IgD-negative memory B cell (primary cell): ENCODE data around the gene FAM3D. TPM values are rescaled to one million over a fixed set of nuclear protein-coding genes. Genes with fewer than 3 reads are reported as not detected.
A peak's percentile ranks its signal among the peaks of the same experiment; 100 is the strongest.
"Not testable (repeated sequence)": the region's sequence is repeated elsewhere in the genome, so short reads cannot be mapped to it uniquely, and the experiment has no call there.

Experiments used
- H3K27ac Mint-ChIP-seq, 3 donors: one replicate each; pipeline ENCODE4 v1.8.0; 2020 to 2022; ENCODE audit warnings: mild to moderate bottlenecking in 3 of 3, mixed read lengths in 3 of 3, moderate library complexity in 1 of 3
- H3K27me3 Mint-ChIP-seq: one replicate; pipeline ENCODE4 v1.8.0; 2021; ENCODE audit warnings: mixed read lengths
- H3K36me3 Mint-ChIP-seq: one replicate; pipeline ENCODE4 v1.8.0; 2020; ENCODE audit warnings: mild to moderate bottlenecking, mixed read lengths
- H3K4me1 Mint-ChIP-seq, 3 donors: one replicate each; pipeline ENCODE4 v1.8.0; 2020 to 2022; ENCODE audit warnings: mixed read lengths in 3 of 3, mild to moderate bottlenecking in 1 of 3
- H3K4me3 Mint-ChIP-seq, 4 donors: one replicate each; pipeline ENCODE4 v1.8.0; 2020 to 2022; ENCODE audit warnings: mild to moderate bottlenecking in 4 of 4, mixed read lengths in 4 of 4, moderate library complexity in 3 of 4
- H3K9me3 Mint-ChIP-seq, 3 donors: one replicate each; pipeline ENCODE4 v1.8.0; 2020 to 2021; ENCODE audit warnings: mixed read lengths in 3 of 3, mild to moderate bottlenecking in 1 of 3
- polyA plus RNA-seq: library from polyadenylated mRNA; unstranded; fragments of 300-500 nt; fragmentation: Illumina TruSeq; gene quantifications from one replicate; pipeline ENCODE4 v1.2.3, GENCODE V29; 2021

The FAM3D gene
- not detected for polyA plus RNA-seq

DNA sequence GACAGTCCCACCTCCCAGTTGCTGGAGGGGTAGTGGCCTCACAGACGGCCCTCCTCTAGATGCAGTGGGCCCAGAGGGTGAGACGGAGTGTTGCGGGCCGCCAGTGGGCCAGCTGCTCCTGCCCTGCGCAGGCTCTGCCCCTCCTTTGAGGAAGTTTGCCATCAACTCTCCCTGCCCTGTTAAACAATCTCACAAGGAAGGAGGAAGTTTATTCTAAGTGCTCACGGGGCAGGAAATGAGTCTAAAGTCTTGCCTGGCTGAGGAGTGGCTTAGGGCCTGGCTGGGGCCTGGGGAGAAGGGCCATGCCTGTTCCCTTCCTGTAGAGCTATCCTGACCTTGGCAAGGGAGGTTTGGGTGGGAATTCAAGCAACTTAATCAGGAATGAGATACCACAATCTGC lies at the start of gene FAM3D:
Gene FAM3D (minus strand): TSS at position 92 of the 400 bp plus-strand sequence. CDS start 11,211 bp downstream, outside the sequence.
- Mint-ChIP-seq H3K9me3 (no peaks in the 10 kb centered on the region), H3K36me3 (peaks cover 1% of the 10 kb centered on the region), H3K4me1 (no peaks in the 10 kb centered on the region), H3K27ac (no peak within 1 kb of the TSS), H3K4me3 (no peak within 1 kb of the TSS), H3K27me3 (peaks cover 5% of the 10 kb centered on the region)

- H3K27ac Mint-ChIP-seq: no peak overlapping the region
- H3K9me3 Mint-ChIP-seq: peaks cover 0 to 2% (median 0%) of the 10 kb centered on the region in 3 donors
- no peak overlapping the region for H3K4me3 Mint-ChIP-seq
- H3K4me1 Mint-ChIP-seq: peaks cover 0 to 2% (median 0%) of the 10 kb centered on the region in 3 donors
- no peaks in the 10 kb centered on the region for H3K27me3 Mint-ChIP-seq
- H3K36me3 Mint-ChIP-seq: no peaks in the 10 kb centered on the region
These were observed 47.3 kb upstream of the FAM3D start for GRCh38 chr3:58713715-58714401.

DNA sequence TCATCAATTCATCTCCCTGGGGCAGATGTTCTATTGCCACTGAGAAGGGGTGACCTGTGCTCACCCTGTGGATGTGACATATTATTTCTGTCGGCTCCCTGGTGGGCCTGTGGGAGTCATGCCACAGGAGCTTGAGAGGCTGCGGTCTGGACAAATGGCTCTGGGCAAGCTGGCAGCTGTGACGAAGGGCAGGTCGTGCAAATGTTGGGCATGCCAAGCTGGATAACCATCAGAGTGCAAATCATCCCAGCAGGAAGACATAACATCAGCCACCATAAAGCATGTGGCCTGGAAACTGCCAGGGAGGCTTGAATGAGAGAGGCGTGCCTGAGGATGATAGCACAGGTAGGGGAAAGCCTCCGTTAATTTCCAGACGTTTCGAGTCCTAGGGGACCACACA lies 45.3 kb upstream of the FAM3D start:
- no peak overlapping the region for H3K4me3 Mint-ChIP-seq
- no peaks in the 10 kb centered on the region for H3K36me3 Mint-ChIP-seq
- no peak overlapping the region for H3K27ac Mint-ChIP-seq
- H3K4me1 Mint-ChIP-seq: peaks cover 0 to 2% (median 0%) of the 10 kb centered on the region in 3 donors
- peaks cover 0 to 2% (median 0%) of the 10 kb centered on the region in 3 donors for H3K9me3 Mint-ChIP-seq
- H3K27me3 Mint-ChIP-seq: peaks cover 3% of the 10 kb centered on the region

- not testable (repeated sequence) for H3K4me1 Mint-ChIP-seq, H3K27me3 Mint-ChIP-seq, H3K36me3 Mint-ChIP-seq, H3K9me3 Mint-ChIP-seq, H3K27ac Mint-ChIP-seq, H3K4me3 Mint-ChIP-seq
These were observed 42.4 kb upstream of the FAM3D start for GRCh38 chr3:58708983-58709382.

GRCh38 chr3:58708116-58708791 lies 41.7 kb upstream of the FAM3D start:
- no peak overlapping the region for H3K4me3 Mint-ChIP-seq
- peaks cover 0 to 2% (median 0%) of the 10 kb centered on the region in 3 donors for H3K9me3 Mint-ChIP-seq

GRCh38 chr3:58707390-58707930 lies 40.9 kb upstream of the FAM3D start:
- H3K36me3 Mint-ChIP-seq: no peaks in the 10 kb centered on the region
- peaks cover 3% of the 10 kb centered on the region for H3K27me3 Mint-ChIP-seq
- no peak overlapping the region for H3K4me3 Mint-ChIP-seq
- H3K4me1 Mint-ChIP-seq: no peaks in the 10 kb centered on the region
- no peak overlapping the region for H3K27ac Mint-ChIP-seq
- H3K9me3 Mint-ChIP-seq: peaks cover 0 to 2% (median 0%) of the 10 kb centered on the region in 3 donors

More at GRCh38 chr3:58708116-58708791, 41.7 kb upstream of the FAM3D start:
- Mint-ChIP-seq H3K4me1 (no peaks in the 10 kb centered on the region), H3K36me3 (no peaks in the 10 kb centered on the region), H3K27me3 (peaks cover 3% of the 10 kb centered on the region), H3K27ac (no peak overlapping the region)

- Mint-ChIP-seq H3K36me3 (no peaks in the 10 kb centered on the region), H3K27ac (peak overlapping the region in 1 of 3 donors; percentile 17), H3K4me1 (no peaks in the 10 kb centered on the region), H3K9me3 (no peaks in the 10 kb centered on the region), H3K4me3 (no peak overlapping the region), H3K27me3 (peaks cover 3% of the 10 kb centered on the region)
These were observed 40.0 kb upstream of the FAM3D start for GRCh38 chr3:58706395-58707167.

DNA sequence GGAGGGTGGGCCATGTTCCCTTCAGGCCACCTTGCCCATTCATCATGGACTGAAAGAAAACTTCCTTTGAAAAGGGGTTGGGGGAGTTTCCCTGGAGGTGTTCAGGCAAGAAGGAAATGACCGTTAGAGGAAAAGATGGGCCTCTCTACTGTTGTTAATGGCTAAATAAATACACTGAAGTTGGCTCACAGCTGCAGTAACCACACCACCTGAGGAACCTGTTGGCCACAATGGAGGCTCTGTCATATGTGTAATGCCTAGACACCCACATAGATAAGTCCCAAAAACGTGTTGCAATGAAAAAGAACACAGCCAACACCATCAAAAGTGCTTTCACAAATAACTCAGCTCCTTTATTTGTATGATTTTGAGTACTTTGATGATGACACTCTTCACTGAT lies 38.2 kb upstream of the FAM3D start:
- H3K36me3 Mint-ChIP-seq: no peaks in the 10 kb centered on the region
- peaks cover 3% of the 10 kb centered on the region for H3K27me3 Mint-ChIP-seq
- H3K9me3 Mint-ChIP-seq: no peaks in the 10 kb centered on the region
- no peak overlapping the region for H3K27ac Mint-ChIP-seq
- no peak overlapping the region for H3K4me3 Mint-ChIP-seq
- no peaks in the 10 kb centered on the region for H3K4me1 Mint-ChIP-seq

DNA sequence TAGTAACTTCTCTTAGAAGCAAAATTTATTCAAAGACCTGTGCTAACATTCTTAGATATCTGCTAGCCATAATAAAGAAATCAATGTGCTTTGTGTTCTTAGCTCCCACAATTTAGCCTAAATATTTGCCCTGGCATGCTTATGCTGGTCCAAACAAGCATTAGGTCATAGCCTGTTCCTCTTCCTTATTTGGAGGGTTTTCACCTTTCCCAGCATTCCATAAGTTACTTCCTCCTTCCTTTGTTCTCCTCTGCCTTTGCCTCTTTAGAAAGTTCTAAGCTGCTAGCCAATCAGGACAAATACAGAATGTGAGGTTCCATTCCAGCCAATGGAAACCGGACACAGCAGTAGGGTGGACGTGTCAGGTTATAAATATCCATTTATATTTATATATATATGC lies 37.7 kb upstream of the FAM3D start:
- H3K9me3 Mint-ChIP-seq, H3K27ac Mint-ChIP-seq: not testable (repeated sequence)

DNA sequence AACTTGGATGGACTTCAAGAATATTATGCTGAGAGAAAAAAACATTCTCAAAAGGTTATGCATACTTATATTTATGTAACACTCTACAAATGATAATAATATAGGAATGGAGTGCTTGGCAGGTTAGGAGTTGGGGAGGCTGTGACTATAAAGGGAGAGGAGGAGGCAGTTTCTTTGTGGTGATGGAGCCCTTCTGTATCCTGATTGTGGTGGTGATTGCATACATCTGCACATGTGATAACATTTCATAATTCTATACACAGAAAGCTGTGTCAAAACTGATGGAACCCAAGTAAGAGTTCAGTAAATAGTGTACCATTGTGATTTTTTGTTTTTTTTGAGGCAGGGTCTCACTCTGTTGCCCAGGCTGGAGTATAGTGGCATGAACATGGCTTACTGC lies 31.7 kb upstream of the FAM3D start:
- Mint-ChIP-seq H3K4me1 (peaks cover 0 to 2% (median 2%) of the 10 kb centered on the region in 3 donors), H3K27me3 (no peaks in the 10 kb centered on the region), H3K4me3 (no peak overlapping the region), H3K27ac (no peak overlapping the region), H3K36me3 (no peaks in the 10 kb centered on the region), H3K9me3 (peaks cover 0 to 3% (median 0%) of the 10 kb centered on the region in 3 donors)

More for the DNA sequence above, 37.7 kb upstream of the FAM3D start:
- not testable (repeated sequence) for H3K4me3 Mint-ChIP-seq, H3K4me1 Mint-ChIP-seq, H3K36me3 Mint-ChIP-seq, H3K27me3 Mint-ChIP-seq

GRCh38 chr3:58697561-58697960 lies 31.0 kb upstream of the FAM3D start:
- H3K4me1 Mint-ChIP-seq: peaks cover 0 to 2% (median 2%) of the 10 kb centered on the region in 3 donors
- H3K27ac Mint-ChIP-seq: no peak overlapping the region
- H3K27me3 Mint-ChIP-seq: no peaks in the 10 kb centered on the region
- no peaks in the 10 kb centered on the region for H3K36me3 Mint-ChIP-seq
- H3K4me3 Mint-ChIP-seq: no peak overlapping the region
- peaks cover 0 to 3% (median 3%) of the 10 kb centered on the region in 3 donors for H3K9me3 Mint-ChIP-seq

- not testable (repeated sequence) for H3K36me3 Mint-ChIP-seq, H3K9me3 Mint-ChIP-seq, H3K4me1 Mint-ChIP-seq, H3K4me3 Mint-ChIP-seq, H3K27me3 Mint-ChIP-seq, H3K27ac Mint-ChIP-seq
These were observed 30.2 kb upstream of the FAM3D start for GRCh38 chr3:58696813-58697212.

DNA sequence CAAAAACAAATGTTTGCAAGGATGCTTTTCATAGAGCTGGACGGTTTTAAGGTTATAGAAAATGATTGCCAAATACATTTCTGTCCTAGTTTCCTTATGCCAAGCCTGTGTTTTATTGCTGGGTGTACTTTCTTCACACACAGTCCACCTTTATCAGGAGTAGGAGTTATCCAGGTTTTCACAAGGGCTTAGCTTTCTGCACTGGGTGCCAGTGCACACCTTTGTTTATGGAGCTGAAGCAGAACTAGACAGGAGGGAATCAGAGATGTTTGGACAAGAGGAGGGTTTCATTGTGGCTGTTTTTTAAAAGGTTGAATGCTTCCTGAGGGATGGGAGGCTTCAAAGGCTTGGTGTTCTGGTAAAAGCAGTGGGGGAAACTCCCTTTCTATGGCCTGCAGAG lies 29.5 kb upstream of the FAM3D start:
- peaks cover 4 to 7% (median 5%) of the 10 kb centered on the region in 3 donors for H3K9me3 Mint-ChIP-seq
- H3K27ac Mint-ChIP-seq: no peak overlapping the region
- no peak overlapping the region for H3K4me3 Mint-ChIP-seq
- H3K4me1 Mint-ChIP-seq: peaks cover 0 to 2% (median 2%) of the 10 kb centered on the region in 3 donors
- no peaks in the 10 kb centered on the region for H3K36me3 Mint-ChIP-seq
- no peaks in the 10 kb centered on the region for H3K27me3 Mint-ChIP-seq

DNA sequence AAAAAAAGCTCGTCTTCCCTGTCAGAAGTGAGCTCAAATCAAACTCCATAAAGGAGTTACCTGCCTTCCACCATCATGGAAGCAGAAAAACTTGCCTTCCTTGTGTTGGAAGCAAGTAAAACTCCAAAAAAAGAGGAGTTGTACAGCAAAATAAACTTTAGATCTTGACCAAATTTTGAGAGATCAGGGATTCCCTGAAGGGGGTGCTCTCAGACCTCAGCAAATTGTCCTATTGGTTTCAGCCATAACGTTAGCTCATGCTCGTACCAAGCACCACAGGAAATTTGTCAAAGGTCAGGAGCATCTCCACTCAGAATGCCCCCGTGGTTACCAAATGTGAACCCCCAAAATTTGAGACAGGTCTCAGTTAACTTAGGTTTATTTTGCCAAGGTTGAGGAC lies 28.7 kb upstream of the FAM3D start:
- H3K27ac Mint-ChIP-seq, H3K27me3 Mint-ChIP-seq: not testable (repeated sequence)

More for the DNA sequence above, 28.7 kb upstream of the FAM3D start:
- not testable (repeated sequence) for H3K9me3 Mint-ChIP-seq, H3K4me1 Mint-ChIP-seq, H3K4me3 Mint-ChIP-seq, H3K36me3 Mint-ChIP-seq
